ENCODE measurements around the gene MBD3. TPM values are rescaled to one million over a fixed set of nuclear protein-coding genes. Genes with fewer than 3 reads are reported as not detected.

MBD3 gene
- total RNA-seq, 4 donors from 2014 or later: 80.3 to 159 (median 95.7) TPM

DNA sequence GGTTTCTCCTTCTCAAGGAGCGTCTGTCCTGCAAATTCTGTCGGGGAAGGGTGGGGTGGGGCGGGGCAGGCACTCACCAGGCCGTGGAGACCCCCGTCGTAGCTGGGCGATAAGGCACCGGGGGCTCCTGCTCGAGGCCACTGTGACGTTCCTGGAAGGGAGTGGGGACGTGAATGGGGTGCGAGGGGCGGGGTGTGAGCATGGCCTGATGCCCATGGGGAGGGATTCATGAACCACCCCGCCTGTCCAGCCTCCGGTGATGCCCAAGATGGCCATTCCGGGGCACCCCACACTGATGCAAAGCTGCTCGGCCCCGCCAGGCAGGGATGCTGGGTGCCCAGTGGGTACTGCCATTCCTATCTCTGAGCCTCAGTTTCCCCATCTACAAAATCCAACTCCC lies 27.0 kb upstream of the MBD3 start:
- no peak for TF ChIP-seq EP300 (IDR thresholded peaks at IDR 0.05)
- TF ChIP-seq POLR2A (IDR thresholded peaks at IDR 0.05): no peak
- no peak for TF ChIP-seq POLR2AphosphoS5 (IDR thresholded peaks at IDR 0.05)
- TF ChIP-seq, protein P1, sequence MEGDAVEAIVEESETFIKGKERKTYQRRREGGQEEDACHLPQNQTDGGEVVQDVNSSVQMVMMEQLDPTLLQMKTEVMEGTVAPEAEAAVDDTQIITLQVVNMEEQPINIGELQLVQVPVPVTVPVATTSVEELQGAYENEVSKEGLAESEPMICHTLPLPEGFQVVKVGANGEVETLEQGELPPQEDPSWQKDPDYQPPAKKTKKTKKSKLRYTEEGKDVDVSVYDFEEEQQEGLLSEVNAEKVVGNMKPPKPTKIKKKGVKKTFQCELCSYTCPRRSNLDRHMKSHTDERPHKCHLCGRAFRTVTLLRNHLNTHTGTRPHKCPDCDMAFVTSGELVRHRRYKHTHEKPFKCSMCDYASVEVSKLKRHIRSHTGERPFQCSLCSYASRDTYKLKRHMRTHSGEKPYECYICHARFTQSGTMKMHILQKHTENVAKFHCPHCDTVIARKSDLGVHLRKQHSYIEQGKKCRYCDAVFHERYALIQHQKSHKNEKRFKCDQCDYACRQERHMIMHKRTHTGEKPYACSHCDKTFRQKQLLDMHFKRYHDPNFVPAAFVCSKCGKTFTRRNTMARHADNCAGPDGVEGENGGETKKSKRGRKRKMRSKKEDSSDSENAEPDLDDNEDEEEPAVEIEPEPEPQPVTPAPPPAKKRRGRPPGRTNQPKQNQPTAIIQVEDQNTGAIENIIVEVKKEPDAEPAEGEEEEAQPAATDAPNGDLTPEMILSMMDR (IDR thresholded peaks at IDR 0.05): no peak
- no peak overlapping the region for H3K4me3 ChIP-seq
- no CpG with 5 or more reads among the region's 18 CpGs for WGBS, 2 donors (ENCODE audit: low coverage in 1 of 2)
- peaks cover 0 to 9% (median 0%) of the 10 kb centered on the region in 3 donors for H3K4me1 ChIP-seq
- H3K36me3 ChIP-seq: peaks cover 0 to 95% of the 10 kb centered on the region in 2 donors
- H3K27me3 ChIP-seq: no peaks in the 10 kb centered on the region
- H3K9me3 ChIP-seq: no peaks in the 10 kb centered on the region
- H3K27ac ChIP-seq: no peak overlapping the region
- ATAC-seq: no peak

DNA sequence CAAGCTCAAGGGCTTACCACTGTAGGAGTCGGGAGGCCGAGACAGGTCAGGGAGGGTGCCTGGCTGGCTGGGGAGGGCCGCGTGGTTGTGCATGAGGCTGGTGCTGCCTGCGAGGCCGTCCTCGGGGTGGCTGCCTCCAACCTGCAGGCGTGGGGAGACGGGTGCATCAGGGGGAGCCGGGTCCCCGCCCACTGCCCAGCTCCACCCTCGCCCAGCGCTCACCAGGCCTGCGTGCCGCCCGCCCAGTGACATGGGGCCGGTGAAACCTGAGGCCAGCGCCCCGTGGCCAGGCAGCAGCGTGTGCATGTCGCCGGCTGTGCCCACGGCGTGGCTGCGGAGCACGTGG lies 26.4 kb upstream of the MBD3 start:
- TF ChIP-seq POLR2A (IDR thresholded peaks at IDR 0.05) (no peak), POLR2AphosphoS5 (IDR thresholded peaks at IDR 0.05) (no peak)
- TF ChIP-seq, protein P1 (IDR thresholded peaks at IDR 0.05): no peak
- Histone ChIP-seq H3K9me3 (no peaks in the 10 kb centered on the region), H3K27me3 (no peaks in the 10 kb centered on the region), H3K4me3 (no peak overlapping the region), H3K4me1 (peaks cover 0 to 9% (median 0%) of the 10 kb centered on the region in 3 donors), H3K36me3 (peaks cover 0 to 95% of the 10 kb centered on the region in 2 donors), H3K27ac (no peak overlapping the region)
- WGBS, 2 donors (ENCODE audit: low coverage in 1 of 2): 80% methylated on average over 2 of the region's 26 CpGs; no CpG with 5 or more reads in 1 of the 2 donors
- ATAC-seq: no peak

DNA sequence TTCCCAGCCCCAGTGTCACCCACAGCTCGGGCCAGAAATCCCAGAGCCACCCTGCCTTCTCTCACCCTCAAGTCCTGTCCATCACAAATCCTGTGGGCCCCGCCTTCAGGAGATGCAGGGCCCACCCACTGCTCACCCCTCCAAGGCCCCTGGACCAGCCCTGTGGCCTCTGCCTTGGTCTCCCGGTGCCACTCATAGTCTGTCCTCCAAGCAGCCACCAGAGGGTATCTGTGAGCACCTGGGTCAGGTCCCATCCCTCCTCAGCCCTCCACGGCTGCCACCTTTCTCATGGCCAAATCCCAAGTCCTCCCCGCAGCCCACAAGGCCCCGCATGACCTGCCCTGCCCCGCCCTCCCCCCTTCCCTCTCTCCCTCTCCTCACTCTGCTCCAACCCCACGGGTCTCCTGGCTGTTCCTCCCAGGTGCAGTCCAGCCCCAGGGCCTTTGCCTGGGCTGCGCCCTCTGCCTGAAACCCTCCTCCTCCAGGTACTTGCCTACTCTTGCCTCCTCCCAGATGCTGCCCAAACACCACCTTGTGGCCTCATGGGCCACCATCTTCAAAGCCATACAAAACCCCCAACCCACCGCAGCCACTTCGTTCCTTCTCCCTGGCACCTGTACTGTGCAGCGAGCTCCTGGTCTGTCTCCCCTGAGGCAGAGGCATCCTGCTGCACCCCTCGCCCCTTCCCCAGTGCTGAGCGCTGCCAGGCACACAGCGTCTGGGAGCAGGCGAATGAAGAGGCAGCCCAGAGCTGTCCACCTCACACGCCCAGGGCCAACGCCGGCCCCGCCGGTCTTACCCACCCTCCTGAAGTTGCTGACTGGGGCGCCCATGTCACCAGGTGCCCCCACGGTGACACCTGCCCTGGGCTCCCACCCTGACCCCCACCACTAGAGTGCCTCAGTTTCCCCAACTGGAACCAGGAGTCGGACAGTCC lies 25.8 kb upstream of the MBD3 start:
- Histone ChIP-seq H3K4me3 (no peak overlapping the region), H3K27me3 (no peaks in the 10 kb centered on the region), H3K27ac (no peak overlapping the region), H3K36me3 (peaks cover 0 to 95% of the 10 kb centered on the region in 2 donors), H3K4me1 (peaks cover 0 to 9% (median 0%) of the 10 kb centered on the region in 3 donors), H3K9me3 (no peaks in the 10 kb centered on the region)
- WGBS, 2 donors (ENCODE audit: low coverage in 1 of 2): 42 to 76% methylated on average over 4 of the region's 24 CpGs
- ATAC-seq: no peak
- TF ChIP-seq, protein P1 (IDR thresholded peaks at IDR 0.05): peak in 3 of 4 experiments; percentile 22 to 39 (median 36)
- no peak for TF ChIP-seq POLR2A (IDR thresholded peaks at IDR 0.05)

DNA sequence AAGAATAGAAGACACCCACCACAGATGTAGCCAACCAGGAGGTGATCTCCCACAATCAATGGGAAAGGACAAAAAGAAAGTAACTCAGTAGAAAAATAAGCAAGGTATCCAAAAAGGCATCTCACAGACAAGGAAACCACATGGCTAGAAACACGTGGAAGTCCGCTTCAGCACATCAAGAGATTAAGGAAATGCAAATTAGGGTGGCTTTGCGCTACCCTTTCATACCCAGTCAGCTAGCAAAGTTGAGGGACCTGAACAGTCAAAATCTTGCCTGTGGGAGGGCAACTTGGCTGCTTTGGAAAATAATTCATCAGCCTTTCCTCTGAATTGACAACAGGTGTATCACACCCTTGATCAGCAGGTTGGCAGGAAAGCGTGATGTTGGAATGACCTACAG lies 24.2 kb upstream of the MBD3 start:
- peaks cover 0 to 9% (median 0%) of the 10 kb centered on the region in 3 donors for H3K4me1 ChIP-seq
- H3K27ac ChIP-seq: peak overlapping the region in 1 of 4 donors; percentile 15
- peaks cover 0 to 97% of the 10 kb centered on the region in 2 donors for H3K36me3 ChIP-seq
- no peak for ATAC-seq
- 52 to 66% methylated on average over 3 of the region's 4 CpGs for WGBS, 2 donors (ENCODE audit: low coverage in 1 of 2)
- H3K27me3 ChIP-seq: no peaks in the 10 kb centered on the region
- H3K4me3 ChIP-seq: no peak overlapping the region
- TF ChIP-seq EP300 (IDR thresholded peaks at IDR 0.05): no peak
- no peak for TF ChIP-seq POLR2AphosphoS5 (IDR thresholded peaks at IDR 0.05)
- H3K9me3 ChIP-seq: no peaks in the 10 kb centered on the region

DNA sequence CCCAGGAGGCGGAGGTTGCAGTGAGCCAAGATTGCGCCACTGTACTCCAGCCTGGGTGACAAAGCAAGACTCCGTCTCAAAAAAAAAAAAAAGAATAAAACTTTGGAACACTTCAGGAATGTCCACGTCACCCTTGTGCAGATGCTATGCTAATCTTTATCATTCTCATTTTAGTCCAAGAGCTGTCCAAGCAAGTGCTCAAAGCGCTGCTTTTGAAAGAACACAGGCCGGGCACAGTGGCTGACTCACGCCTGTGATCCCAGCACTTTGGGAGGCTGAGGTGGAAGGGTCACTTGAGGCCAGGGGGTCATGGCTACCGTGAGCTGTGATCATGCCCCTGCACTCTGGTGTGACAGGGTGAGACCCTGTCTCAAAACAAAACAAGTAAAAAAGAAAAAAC lies 23.7 kb upstream of the MBD3 start:
- Histone ChIP-seq H3K4me1 (peaks cover 0 to 9% (median 0%) of the 10 kb centered on the region in 3 donors), H3K9me3 (no peaks in the 10 kb centered on the region), H3K36me3 (peaks cover 0 to 97% of the 10 kb centered on the region in 2 donors), H3K27ac (peak overlapping the region in 1 of 4 donors; percentile 15), H3K4me3 (no peak overlapping the region), H3K27me3 (no peaks in the 10 kb centered on the region)
- WGBS, 2 donors (ENCODE audit: low coverage in 1 of 2): 41 to 69% methylated on average over 6 to 8 of the region's 8 CpGs
- peak; percentile 11 for ATAC-seq
- peak; percentile 62 for TF ChIP-seq POLR2AphosphoS5 (IDR thresholded peaks at IDR 0.05)
- TF ChIP-seq, protein P1 (IDR thresholded peaks at IDR 0.05): no peak
